DMS79 (cell line): Measurements from ENCODE around the gene STOML2.

Experiments
- DNase-seq: peaks from one replicate; lab custom pipeline; 2025; lab: John Stamatoyannopoulos, UW

STOML2 gene

GRCh38 chr9:35107297-35108290, 4.7 kb upstream of the STOML2 start:
- no peak for DNase-seq

- no peak for DNase-seq
These were observed 3.4 kb upstream of the STOML2 start for GRCh38 chr9:35106343-35106730.

GRCh38 chr9:35105571-35106342, 2.8 kb upstream of the STOML2 start:
- no peak for DNase-seq

- DNase-seq: no peak
These were observed 2.2 kb upstream of the STOML2 start for GRCh38 chr9:35105126-35105525.

- DNase-seq: no peak
These were observed 1.7 kb upstream of the STOML2 start for GRCh38 chr9:35104586-35104985.

GRCh38 chr9:35103660-35104191, 795 bp upstream of the STOML2 start:
- DNase-seq: no peak

- DNase-seq: no peak
These were observed 514 bp downstream of the STOML2 start for GRCh38 chr9:35102465-35102768.

GRCh38 chr9:35097573-35097972, 5.4 kb downstream of the STOML2 start:
- no peak for DNase-seq

- peak; percentile 74 for DNase-seq
These were observed 6.7 kb downstream of the STOML2 start, which contains the start of gene PIGO for GRCh38 chr9:35096035-35096849. Gene PIGO (minus strand): TSS chr9:35096591. CDS start chr9:35095565, 1,026 bp downstream.

GRCh38 chr9:35091536-35091935, 11.4 kb downstream of the STOML2 start:
- DNase-seq: no peak

- no peak for DNase-seq
These were observed 13.5 kb downstream of the STOML2 start for GRCh38 chr9:35089434-35089833.

- DNase-seq: no peak
These were observed 17.9 kb downstream of the STOML2 start for GRCh38 chr9:35085078-35085477.

- DNase-seq: peak; percentile 82
These were observed 23.2 kb downstream of the STOML2 start, which contains the start of gene FANCG for GRCh38 chr9:35079426-35080341. Gene FANCG (minus strand): TSS chr9:35079942. CDS start chr9:35079524, 418 bp downstream.

- DNase-seq: no peak
These were observed 23.9 kb downstream of the STOML2 start for GRCh38 chr9:35079041-35079425.

GRCh38 chr9:35078066-35078465, 24.9 kb downstream of the STOML2 start:
- no peak for DNase-seq

- DNase-seq: no peak
These were observed 26.1 kb downstream of the STOML2 start for GRCh38 chr9:35076848-35077247.

GRCh38 chr9:35075358-35075757, 27.6 kb downstream of the STOML2 start:
- DNase-seq: no peak

- no peak for DNase-seq
These were observed 28.1 kb downstream of the STOML2 start for GRCh38 chr9:35074791-35075190.

- no peak for DNase-seq
These were observed 28.8 kb downstream of the STOML2 start for GRCh38 chr9:35074141-35074540.

GRCh38 chr9:35073279-35073612, 29.7 kb downstream of the STOML2 start:
- no peak for DNase-seq
